ENCODE results near the gene CTAGE6. TPM values are rescaled to one million over a fixed set of nuclear protein-coding genes. Genes with fewer than 3 reads are reported as not detected.
"Not testable (repeated sequence)": the region's sequence is repeated elsewhere in the genome, so short reads cannot be mapped to it uniquely, and the experiment has no call there.

CTAGE6 gene
- total RNA-seq, 1 donor from 2014 or later: not detected

- H3K9me3 Mint-ChIP-seq (ENCODE audit: low read depth): not testable (repeated sequence)
These were observed 12.2 kb downstream of the CTAGE6 start for GRCh38 chr7:143745340-143745739.

GRCh38 chr7:143737037-143737819, 20.3 kb downstream of the CTAGE6 start:
- not testable (repeated sequence) for DNase-seq (ENCODE audit: low spot score, unreplicated experiment); H3K4me1 Mint-ChIP-seq (ENCODE audit: low read depth)

More at GRCh38 chr7:143745340-143745739, 12.2 kb downstream of the CTAGE6 start:
- H3K27me3 Mint-ChIP-seq; DNase-seq (ENCODE audit: low spot score, unreplicated experiment); H3K27ac Mint-ChIP-seq; H3K4me3 Mint-ChIP-seq (ENCODE audit: low read depth); H3K4me1 Mint-ChIP-seq (ENCODE audit: low read depth); H3K36me3 Mint-ChIP-seq (ENCODE audit: insufficient read depth): not testable (repeated sequence)

DNA sequence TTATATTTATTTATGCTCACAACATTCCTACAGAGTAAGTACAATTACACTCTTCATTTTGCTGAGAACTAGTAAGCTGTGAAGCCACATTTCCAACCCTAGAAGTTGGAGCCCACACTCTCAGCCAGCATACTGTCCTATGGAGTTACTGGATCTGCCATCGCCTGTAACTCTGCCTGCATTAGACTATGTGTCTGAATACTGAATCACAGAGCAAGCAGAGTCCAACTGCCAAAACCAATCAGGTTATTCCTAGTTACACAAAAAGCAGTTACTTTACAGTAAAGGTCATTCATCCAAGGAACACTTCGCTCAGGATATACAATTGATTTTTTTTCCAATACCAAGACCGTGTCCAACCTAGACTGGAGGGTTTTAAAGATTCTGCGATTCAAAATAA, 21.5 kb downstream of the CTAGE6 start:
- Mint-ChIP-seq H3K4me3 (ENCODE audit: low read depth) (no peak overlapping the region), H3K4me1 (ENCODE audit: low read depth) (no peaks in the 10 kb centered on the region), H3K27ac (no peak overlapping the region), H3K36me3 (ENCODE audit: insufficient read depth) (no peaks in the 10 kb centered on the region), H3K27me3 (peaks cover 7% of the 10 kb centered on the region), H3K9me3 (ENCODE audit: low read depth) (no peaks in the 10 kb centered on the region)
- TF ChIP-seq, protein P1, sequence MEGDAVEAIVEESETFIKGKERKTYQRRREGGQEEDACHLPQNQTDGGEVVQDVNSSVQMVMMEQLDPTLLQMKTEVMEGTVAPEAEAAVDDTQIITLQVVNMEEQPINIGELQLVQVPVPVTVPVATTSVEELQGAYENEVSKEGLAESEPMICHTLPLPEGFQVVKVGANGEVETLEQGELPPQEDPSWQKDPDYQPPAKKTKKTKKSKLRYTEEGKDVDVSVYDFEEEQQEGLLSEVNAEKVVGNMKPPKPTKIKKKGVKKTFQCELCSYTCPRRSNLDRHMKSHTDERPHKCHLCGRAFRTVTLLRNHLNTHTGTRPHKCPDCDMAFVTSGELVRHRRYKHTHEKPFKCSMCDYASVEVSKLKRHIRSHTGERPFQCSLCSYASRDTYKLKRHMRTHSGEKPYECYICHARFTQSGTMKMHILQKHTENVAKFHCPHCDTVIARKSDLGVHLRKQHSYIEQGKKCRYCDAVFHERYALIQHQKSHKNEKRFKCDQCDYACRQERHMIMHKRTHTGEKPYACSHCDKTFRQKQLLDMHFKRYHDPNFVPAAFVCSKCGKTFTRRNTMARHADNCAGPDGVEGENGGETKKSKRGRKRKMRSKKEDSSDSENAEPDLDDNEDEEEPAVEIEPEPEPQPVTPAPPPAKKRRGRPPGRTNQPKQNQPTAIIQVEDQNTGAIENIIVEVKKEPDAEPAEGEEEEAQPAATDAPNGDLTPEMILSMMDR (IDR thresholded peaks at IDR 0.05; ENCODE audit: unreplicated experiment): no peak
- no peak for DNase-seq (ENCODE audit: low spot score, unreplicated experiment)

More at GRCh38 chr7:143737037-143737819, 20.3 kb downstream of the CTAGE6 start:
- not testable (repeated sequence) for H3K4me3 Mint-ChIP-seq (ENCODE audit: low read depth); H3K9me3 Mint-ChIP-seq (ENCODE audit: low read depth); H3K27ac Mint-ChIP-seq; H3K27me3 Mint-ChIP-seq; H3K36me3 Mint-ChIP-seq (ENCODE audit: insufficient read depth)
- TF ChIP-seq, protein P1 (IDR thresholded peaks at IDR 0.05; ENCODE audit: unreplicated experiment): peak; percentile 45

DNA sequence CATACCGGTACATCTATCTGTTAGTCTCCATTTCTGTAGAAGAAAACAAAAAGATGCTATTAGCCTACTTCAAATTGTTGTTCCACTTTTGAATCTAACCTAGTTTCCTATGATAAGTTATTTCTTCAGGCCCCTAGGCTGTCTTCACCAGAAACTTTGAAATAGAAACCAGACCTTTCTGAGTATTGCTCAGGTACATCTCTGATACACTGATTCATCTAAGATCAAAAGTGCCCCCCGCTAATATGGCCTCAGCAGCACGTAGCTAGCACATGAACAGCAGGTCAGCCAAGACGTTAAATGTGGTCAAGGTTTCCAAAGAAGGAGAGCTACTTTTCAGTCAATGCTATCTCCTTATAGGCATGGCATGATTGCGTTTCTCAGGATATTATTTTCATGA, 23.6 kb downstream of the CTAGE6 start:
- Mint-ChIP-seq H3K36me3 (ENCODE audit: insufficient read depth) (no peaks in the 10 kb centered on the region), H3K27ac (no peak overlapping the region), H3K4me3 (ENCODE audit: low read depth) (no peak overlapping the region), H3K9me3 (ENCODE audit: low read depth) (no peaks in the 10 kb centered on the region), H3K4me1 (ENCODE audit: low read depth) (no peaks in the 10 kb centered on the region), H3K27me3 (peaks cover 7% of the 10 kb centered on the region)
- no peak for DNase-seq (ENCODE audit: low spot score, unreplicated experiment)
- TF ChIP-seq, protein P1 (IDR thresholded peaks at IDR 0.05; ENCODE audit: unreplicated experiment): no peak

- TF ChIP-seq, protein P1 (IDR thresholded peaks at IDR 0.05; ENCODE audit: unreplicated experiment): no peak
- no peak for DNase-seq (ENCODE audit: low spot score, unreplicated experiment)
- Mint-ChIP-seq H3K9me3 (ENCODE audit: low read depth) (no peaks in the 10 kb centered on the region), H3K4me3 (ENCODE audit: low read depth) (no peak overlapping the region), H3K36me3 (ENCODE audit: insufficient read depth) (no peaks in the 10 kb centered on the region), H3K27ac (no peak overlapping the region), H3K4me1 (ENCODE audit: low read depth) (no peaks in the 10 kb centered on the region), H3K27me3 (no peaks in the 10 kb centered on the region)
These were observed 29.1 kb downstream of the CTAGE6 start for GRCh38 chr7:143728333-143728862.

GRCh38 chr7:143727561-143727960, 29.9 kb downstream of the CTAGE6 start:
- not testable (repeated sequence) for H3K36me3 Mint-ChIP-seq (ENCODE audit: insufficient read depth); H3K27ac Mint-ChIP-seq; H3K27me3 Mint-ChIP-seq; H3K9me3 Mint-ChIP-seq (ENCODE audit: low read depth); H3K4me3 Mint-ChIP-seq (ENCODE audit: low read depth); DNase-seq (ENCODE audit: low spot score, unreplicated experiment); H3K4me1 Mint-ChIP-seq (ENCODE audit: low read depth)

GRCh38 chr7:143726143-143726542, 31.4 kb downstream of the CTAGE6 start:
- not testable (repeated sequence) for H3K9me3 Mint-ChIP-seq (ENCODE audit: low read depth); H3K36me3 Mint-ChIP-seq (ENCODE audit: insufficient read depth); H3K27me3 Mint-ChIP-seq; H3K4me1 Mint-ChIP-seq (ENCODE audit: low read depth); H3K4me3 Mint-ChIP-seq (ENCODE audit: low read depth); H3K27ac Mint-ChIP-seq; DNase-seq (ENCODE audit: low spot score, unreplicated experiment)

- H3K27ac Mint-ChIP-seq; DNase-seq (ENCODE audit: low spot score, unreplicated experiment); H3K9me3 Mint-ChIP-seq (ENCODE audit: low read depth); H3K27me3 Mint-ChIP-seq; H3K36me3 Mint-ChIP-seq (ENCODE audit: insufficient read depth); H3K4me1 Mint-ChIP-seq (ENCODE audit: low read depth); H3K4me3 Mint-ChIP-seq (ENCODE audit: low read depth): not testable (repeated sequence)
These were observed 37.2 kb downstream of the CTAGE6 start for GRCh38 chr7:143720335-143720734.

GRCh38 chr7:143715543-143716193, 41.8 kb downstream of the CTAGE6 start:
- H3K36me3 Mint-ChIP-seq (ENCODE audit: insufficient read depth); H3K27ac Mint-ChIP-seq; DNase-seq (ENCODE audit: low spot score, unreplicated experiment); H3K4me3 Mint-ChIP-seq (ENCODE audit: low read depth); H3K4me1 Mint-ChIP-seq (ENCODE audit: low read depth); H3K27me3 Mint-ChIP-seq; H3K9me3 Mint-ChIP-seq (ENCODE audit: low read depth): not testable (repeated sequence)

All from progenitor cell of endocrine pancreas (in vitro differentiated cells).